BLaER1 (cell line): ENCODE data around the gene MRRF.
"Not testable (repeated sequence)": the region's sequence is repeated elsewhere in the genome, so short reads cannot be mapped to it uniquely, and the experiment has no call there.

Source experiments
- H3K27ac ChIP-seq: shearing (Covaris generic); formaldehyde crosslinking; 2 replicates; pipeline ENCODE4 v1.8.1; 2022
- H3K27me3 ChIP-seq: shearing (Covaris generic); formaldehyde crosslinking; 2 replicates; pipeline ENCODE4 v1.8.1; 2022
- H3K36me3 ChIP-seq: shearing (Covaris generic); formaldehyde crosslinking; 2 replicates; pipeline ENCODE4 v1.8.1; 2022
- H3K4me1 ChIP-seq: shearing (Covaris generic); formaldehyde crosslinking; 2 replicates; pipeline ENCODE4 v1.8.1; 2022
- H3K4me2 ChIP-seq: shearing (Covaris generic); formaldehyde crosslinking; 2 replicates; pipeline ENCODE4 v1.8.1; 2022
- H3K4me3 ChIP-seq: shearing (Covaris generic); formaldehyde crosslinking; 2 replicates; pipeline ENCODE4 v1.8.1; 2022
- H3K9ac ChIP-seq: shearing (Covaris generic); formaldehyde crosslinking; 2 replicates; pipeline ENCODE4 v1.8.1; 2022
- H3K9me3 ChIP-seq: shearing (Covaris generic); formaldehyde crosslinking; 2 replicates; pipeline ENCODE4 v1.8.1; 2022
- H4K20me1 ChIP-seq: shearing (Covaris generic); formaldehyde crosslinking; 2 replicates; pipeline ENCODE4 v1.8.1; 2022
- Cebpa-rat ChIP-seq: shearing (Covaris generic); IDR thresholded peaks from 2 replicates; pipeline ENCODE4 v1.8.1; 2022

MRRF gene

DNA sequence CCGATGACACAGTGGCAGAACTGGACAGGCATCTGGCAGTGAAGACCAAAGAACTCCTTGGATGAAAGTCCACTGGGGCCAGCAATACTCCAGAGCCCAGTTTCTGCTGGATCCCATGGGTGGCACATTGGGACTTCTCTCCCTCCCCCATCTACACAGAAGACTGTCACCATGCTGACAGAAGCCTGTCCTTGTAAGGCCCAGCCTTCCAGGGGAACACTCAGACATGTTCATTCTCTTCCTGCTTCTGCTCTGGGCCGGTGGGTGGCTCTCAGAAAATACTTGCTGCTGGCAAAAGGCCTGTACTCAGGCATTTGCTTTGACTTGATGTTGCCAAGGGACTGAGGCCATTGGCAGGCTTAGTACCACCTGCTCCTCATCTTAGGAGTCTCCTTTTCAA is 57.9 kb downstream of the MRRF start:
- Histone ChIP-seq H4K20me1 (peaks cover 10% of the 10 kb centered on the region), H3K36me3 (peaks cover 66% of the 10 kb centered on the region), H3K4me2 (no peak overlapping the region), H3K4me3 (no peak overlapping the region), H3K4me1 (no peaks in the 10 kb centered on the region), H3K27ac (no peak overlapping the region), H3K9me3 (no peaks in the 10 kb centered on the region), H3K9ac (no peak overlapping the region), H3K27me3 (no peaks in the 10 kb centered on the region)
- no peak for TF ChIP-seq Cebpa-rat

DNA sequence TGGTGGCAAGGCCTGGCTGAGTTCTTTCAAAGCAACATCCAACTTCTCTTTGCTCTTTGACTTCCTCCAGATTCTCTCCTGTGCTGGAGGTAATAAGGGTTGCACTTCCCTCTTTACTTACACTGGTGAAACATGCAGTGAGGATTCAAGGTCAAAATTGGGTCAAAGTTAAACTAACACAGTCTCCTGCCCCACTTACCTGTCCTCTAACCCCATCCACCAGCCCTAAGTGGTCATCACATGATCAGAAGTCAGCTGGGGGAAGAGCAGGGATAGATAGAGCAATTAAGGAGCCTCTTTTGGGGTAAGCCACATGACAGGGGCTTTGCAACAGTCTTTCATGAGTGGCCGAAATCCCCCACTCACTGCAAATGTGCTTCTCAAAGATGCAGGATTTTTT is 60.0 kb downstream of the MRRF start:
- H3K27ac ChIP-seq, H4K20me1 ChIP-seq, H3K4me1 ChIP-seq, H3K9ac ChIP-seq, H3K4me3 ChIP-seq, H3K4me2 ChIP-seq, H3K9me3 ChIP-seq, H3K27me3 ChIP-seq: not testable (repeated sequence)
- peaks cover 58% of the 10 kb centered on the region for H3K36me3 ChIP-seq

DNA sequence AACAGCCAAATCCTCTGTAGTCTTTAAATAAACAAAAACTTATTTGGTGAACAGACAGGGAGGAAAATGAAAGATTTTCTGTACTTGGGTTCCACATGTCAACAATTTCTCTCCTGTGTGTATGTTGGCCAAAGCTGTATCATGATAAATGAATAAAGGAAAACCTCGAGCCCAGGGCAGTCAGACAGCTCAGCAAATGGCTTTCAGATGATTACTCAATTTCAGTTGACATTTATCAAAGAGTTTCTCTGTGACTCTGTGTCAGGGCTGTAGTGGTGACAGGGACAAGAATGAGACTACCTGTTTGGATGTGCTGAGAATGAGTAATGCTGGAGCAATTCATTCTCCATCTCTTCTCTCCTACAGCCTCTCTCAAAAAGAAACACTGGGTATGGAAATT is 60.4 kb downstream of the MRRF start:
- H3K27ac ChIP-seq, result no peak overlapping the region
- TF ChIP-seq Cebpa-rat, result no peak
- no peaks in the 10 kb centered on the region for H3K27me3 ChIP-seq
- no peak overlapping the region for H3K4me3 ChIP-seq
- no peak overlapping the region for H3K9ac ChIP-seq
- peaks cover 4% of the 10 kb centered on the region; the same call in 1 of the 2 replicates for H4K20me1 ChIP-seq
- no peaks in the 10 kb centered on the region for H3K4me1 ChIP-seq
- H3K4me2 ChIP-seq, result no peak overlapping the region
- peaks cover 60% of the 10 kb centered on the region for H3K36me3 ChIP-seq
- no peaks in the 10 kb centered on the region for H3K9me3 ChIP-seq

DNA sequence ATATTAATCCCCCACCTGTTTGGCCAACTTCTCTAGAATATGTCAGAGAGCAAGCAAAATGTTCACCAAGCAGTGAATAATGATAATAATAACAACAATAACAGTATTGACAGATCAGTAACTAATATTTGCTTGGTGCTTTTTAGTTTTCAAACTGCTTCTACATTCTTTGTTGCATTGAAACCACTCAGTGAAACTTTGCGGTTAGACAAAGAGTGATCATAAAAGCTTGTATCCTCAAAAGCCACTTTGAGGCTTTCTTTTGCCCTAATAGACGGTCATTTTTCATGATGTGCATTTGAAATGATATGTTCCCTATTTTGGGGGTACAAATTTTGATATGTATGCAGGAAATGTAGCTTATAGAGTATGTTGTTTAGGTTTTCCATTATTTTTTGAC is 62.5 kb downstream of the MRRF start:
- Histone ChIP-seq H4K20me1 (no peaks in the 10 kb centered on the region), H3K4me3 (no peak overlapping the region), H3K36me3 (peaks cover 51% of the 10 kb centered on the region), H3K4me2 (no peak overlapping the region), H3K27me3 (no peaks in the 10 kb centered on the region), H3K9me3 (no peaks in the 10 kb centered on the region), H3K9ac (no peak overlapping the region), H3K4me1 (peaks cover 9% of the 10 kb centered on the region), H3K27ac (no peak overlapping the region)
- TF ChIP-seq Cebpa-rat, result no peak

DNA sequence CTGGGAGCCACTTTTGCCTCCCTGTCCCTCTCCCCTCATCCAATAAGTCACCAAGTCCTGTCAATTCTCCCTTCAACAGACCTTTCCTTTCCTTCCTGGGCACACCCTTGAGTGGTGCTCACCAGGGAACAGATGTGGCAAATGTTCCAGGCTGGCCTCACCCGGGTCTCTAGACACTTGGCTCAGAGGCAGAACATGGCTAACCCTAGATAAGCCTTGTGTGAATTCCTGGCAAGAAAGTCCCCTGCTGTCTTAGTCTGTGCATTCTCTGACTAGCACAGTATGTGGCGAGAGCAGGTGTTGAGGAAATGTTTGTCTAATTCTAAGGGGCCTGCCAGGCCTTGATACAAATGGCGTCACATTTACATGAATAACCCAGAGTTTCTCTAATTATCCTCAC is 64.9 kb downstream of the MRRF start:
- Histone ChIP-seq H3K4me2 (no peak overlapping the region), H4K20me1 (no peaks in the 10 kb centered on the region), H3K4me3 (no peak overlapping the region), H3K4me1 (peaks cover 13% of the 10 kb centered on the region), H3K9ac (no peak overlapping the region), H3K27me3 (no peaks in the 10 kb centered on the region), H3K9me3 (no peaks in the 10 kb centered on the region), H3K27ac (no peak overlapping the region), H3K36me3 (peaks cover 26% of the 10 kb centered on the region)
- TF ChIP-seq Cebpa-rat, result no peak

DNA sequence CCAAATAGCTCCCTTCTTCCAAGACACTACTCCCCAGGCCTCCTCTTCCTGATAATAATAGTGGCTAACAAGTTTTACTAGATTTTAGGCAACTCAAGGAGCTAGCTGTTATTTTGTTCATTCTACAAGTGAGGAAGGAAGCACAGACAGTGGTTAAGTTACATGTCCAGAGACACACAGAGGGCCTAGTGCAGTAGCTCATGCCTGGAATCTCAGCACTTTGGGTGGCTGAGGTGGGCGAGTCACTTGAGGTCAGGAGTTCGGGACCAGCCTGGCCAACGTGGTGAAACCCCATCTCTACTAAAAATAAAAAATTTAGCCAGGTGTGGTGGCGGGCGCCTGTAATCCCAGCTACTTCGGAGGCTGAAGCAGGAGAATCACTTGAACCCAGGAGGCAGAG is 65.8 kb downstream of the MRRF start:
- H3K4me2 ChIP-seq, H3K27ac ChIP-seq, H3K4me3 ChIP-seq, H3K9me3 ChIP-seq, H3K27me3 ChIP-seq, H3K9ac ChIP-seq, H4K20me1 ChIP-seq: not testable (repeated sequence)
- Histone ChIP-seq H3K4me1 (peaks cover 13% of the 10 kb centered on the region), H3K36me3 (peaks cover 18% of the 10 kb centered on the region; the same call in 1 of the 2 replicates)

DNA sequence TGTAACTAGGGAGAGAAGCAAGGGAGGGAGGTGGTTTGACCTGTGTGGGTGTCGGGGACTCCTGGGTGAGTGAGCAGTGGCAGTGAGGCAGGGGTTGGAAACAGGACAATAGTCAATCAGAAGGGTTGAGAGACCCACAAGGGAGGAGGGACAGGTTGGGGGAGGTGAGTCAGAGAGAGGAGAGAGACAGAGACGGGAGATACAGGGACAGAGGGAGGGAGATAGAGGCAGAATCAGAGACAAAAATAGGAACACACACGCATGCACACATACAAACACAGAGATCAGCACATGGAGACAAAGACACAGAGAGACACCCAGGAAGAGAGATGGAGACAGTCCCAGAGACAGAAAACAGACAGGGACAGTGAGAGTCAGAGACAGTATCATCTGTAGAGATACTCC is 66.8 kb downstream of the MRRF start:
- Histone ChIP-seq H4K20me1 (no peaks in the 10 kb centered on the region), H3K9me3 (no peaks in the 10 kb centered on the region), H3K9ac (0 out of 2 replicates have a peak overlapping the region, but pooled peaks have one; percentile 11), H3K36me3 (peaks cover 13% of the 10 kb centered on the region; the same call in 1 of the 2 replicates), H3K4me3 (no peak overlapping the region), H3K4me2 (peak overlapping the region; percentile 53), H3K27ac (no peak overlapping the region), H3K27me3 (no peaks in the 10 kb centered on the region), H3K4me1 (peaks cover 13% of the 10 kb centered on the region)
- no peak for TF ChIP-seq Cebpa-rat

DNA sequence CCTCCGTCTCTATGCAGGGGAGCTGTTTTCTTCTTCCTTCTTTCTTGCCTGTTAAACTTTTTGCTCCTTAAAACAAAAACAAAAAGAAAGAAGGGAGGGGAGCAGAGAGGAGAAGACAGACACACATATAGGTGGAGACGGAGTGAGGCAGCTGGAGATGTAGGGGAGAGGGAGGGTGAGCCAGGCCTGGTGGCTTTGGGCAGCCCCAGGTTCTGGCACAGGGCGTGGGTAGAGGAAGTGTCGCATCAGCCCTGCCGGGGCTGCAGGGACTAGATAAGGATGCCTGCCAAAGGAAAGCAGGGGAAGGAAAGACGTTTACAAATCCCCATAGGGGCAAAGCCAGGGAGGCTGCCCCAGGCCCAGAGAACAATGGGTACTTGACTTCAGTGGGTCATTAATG is 67.4 kb downstream of the MRRF start:
- H4K20me1 ChIP-seq, result no peaks in the 10 kb centered on the region
- H3K36me3 ChIP-seq, result peaks cover 13% of the 10 kb centered on the region; the same call in 1 of the 2 replicates
- 0 out of 2 replicates have a peak overlapping the region, but pooled peaks have one; percentile 11 for H3K9ac ChIP-seq
- no peak overlapping the region for H3K4me3 ChIP-seq
- TF ChIP-seq Cebpa-rat, result no peak
- H3K27me3 ChIP-seq, result no peaks in the 10 kb centered on the region
- peak overlapping the region; percentile 24 for H3K27ac ChIP-seq
- peaks cover 13% of the 10 kb centered on the region for H3K4me1 ChIP-seq
- H3K9me3 ChIP-seq, result no peaks in the 10 kb centered on the region
- H3K4me2 ChIP-seq, result peak overlapping the region; percentile 53

DNA sequence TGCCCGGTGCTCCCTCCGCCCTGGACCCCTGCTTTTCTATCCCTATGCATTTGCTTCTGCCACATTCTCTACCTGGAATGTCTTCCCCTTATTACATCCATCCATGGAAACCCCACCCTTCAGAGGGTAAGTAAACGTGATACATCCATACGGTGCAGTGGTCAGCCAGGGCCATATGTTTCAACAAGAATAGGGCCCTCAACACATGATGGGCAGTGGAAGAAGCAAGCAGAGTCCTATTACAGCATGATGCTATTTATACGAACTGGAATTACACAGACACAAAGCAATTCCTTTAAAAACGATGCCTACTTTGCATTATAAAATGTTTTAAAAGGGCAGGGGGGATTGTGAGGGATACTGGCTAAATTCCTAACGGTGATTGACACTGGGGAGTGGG is 68.0 kb downstream of the MRRF start:
- Histone ChIP-seq H3K4me2 (peak overlapping the region; percentile 53), H3K9ac (0 out of 2 replicates have a peak overlapping the region, but pooled peaks have one; percentile 11), H4K20me1 (no peaks in the 10 kb centered on the region), H3K4me3 (no peak overlapping the region), H3K9me3 (no peaks in the 10 kb centered on the region), H3K27me3 (no peaks in the 10 kb centered on the region), H3K4me1 (peaks cover 13% of the 10 kb centered on the region), H3K27ac (peak overlapping the region; percentile 24; the same call in 1 of the 2 replicates), H3K36me3 (peaks cover 13% of the 10 kb centered on the region; the same call in 1 of the 2 replicates)
- TF ChIP-seq Cebpa-rat, result no peak

DNA sequence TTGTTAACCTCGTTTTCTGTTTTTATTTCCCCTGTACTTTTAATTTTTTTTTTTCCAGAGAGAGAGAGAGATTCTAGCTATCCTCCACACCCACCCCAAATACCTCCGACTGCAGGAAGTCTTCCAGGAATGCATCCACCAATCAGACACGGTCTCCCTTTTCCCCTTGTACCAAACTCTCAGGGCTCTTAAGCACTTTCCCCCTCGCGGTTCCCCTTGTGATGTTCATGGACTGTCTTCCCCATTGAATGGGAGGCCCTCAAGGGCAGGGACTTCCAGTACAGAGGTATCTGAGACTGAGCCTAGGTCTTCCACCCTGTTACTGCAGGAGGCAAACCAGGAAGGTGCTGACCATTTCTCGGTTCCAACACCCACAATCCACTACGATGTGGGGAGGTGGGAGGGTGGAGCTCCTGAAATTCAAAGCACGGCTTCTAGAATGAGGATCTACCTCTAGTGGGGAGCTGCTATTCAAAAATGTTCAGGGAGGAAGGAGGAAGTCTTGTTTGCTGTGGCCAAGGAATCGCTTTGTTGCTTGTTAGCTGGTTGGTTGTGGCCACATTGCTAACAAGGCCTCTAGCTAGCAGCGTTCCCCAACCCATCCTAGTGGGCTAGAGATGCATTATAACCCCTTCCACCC is 68.6 kb downstream of the MRRF start:
- TF ChIP-seq Cebpa-rat, result no peak
- Histone ChIP-seq H3K27me3 (no peaks in the 10 kb centered on the region), H3K36me3 (peaks cover 13% of the 10 kb centered on the region; the same call in 1 of the 2 replicates), H3K4me1 (peaks cover 16% of the 10 kb centered on the region), H3K4me3 (no peak overlapping the region), H3K9me3 (no peaks in the 10 kb centered on the region), H3K27ac (no peak overlapping the region), H3K9ac (no peak overlapping the region), H3K4me2 (no peak overlapping the region), H4K20me1 (no peaks in the 10 kb centered on the region)

DNA sequence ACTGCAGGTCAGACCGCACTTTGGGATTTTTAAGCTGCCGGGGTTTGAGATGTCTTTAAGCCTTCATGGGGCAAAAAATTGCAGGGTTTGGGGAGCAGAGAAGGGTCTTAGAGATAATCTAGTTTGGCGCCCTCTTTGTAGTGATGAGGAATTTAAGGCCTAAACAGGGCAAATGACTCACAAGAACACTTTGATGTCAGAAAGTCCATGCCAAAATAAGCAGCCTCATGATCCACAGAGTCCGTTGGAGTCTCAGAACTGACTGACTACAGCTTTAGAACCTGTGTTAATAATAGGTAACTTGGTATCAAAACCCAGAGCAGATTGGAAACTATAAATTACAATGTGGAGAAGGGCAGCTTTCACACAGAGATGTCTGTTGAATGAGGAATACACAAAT is 70.2 kb downstream of the MRRF start:
- H3K9me3 ChIP-seq, result no peaks in the 10 kb centered on the region
- H3K4me1 ChIP-seq, result peaks cover 21% of the 10 kb centered on the region
- no peak overlapping the region for H3K9ac ChIP-seq
- peaks cover under 1% of the 10 kb centered on the region; the same call in 1 of the 2 replicates for H3K36me3 ChIP-seq
- no peak for TF ChIP-seq Cebpa-rat
- no peak overlapping the region for H3K4me3 ChIP-seq
- no peaks in the 10 kb centered on the region for H4K20me1 ChIP-seq
- H3K27me3 ChIP-seq, result no peaks in the 10 kb centered on the region
- no peak overlapping the region for H3K27ac ChIP-seq
- H3K4me2 ChIP-seq, result no peak overlapping the region
